PC-9 (cell line): ENCODE results near the gene FAM118A. TPM values are rescaled to one million over a fixed set of nuclear protein-coding genes. Genes with fewer than 3 reads are reported as not detected.
A peak's percentile ranks its signal among the peaks of the same experiment; 100 is the strongest.

ENCODE experiments used
- BruUV-seq: library from RNA; stranded (reverse); fragments of 400-500 nt; replicated peaks from 2 replicates; lab custom pipeline; 2021; lab: Mats Ljungman, UMichigan
- CTCF ChIA-PET: fragments of 300-600 bp; sonication (Branson Sonifier 250); formaldehyde crosslinking; loops from one replicate; lab custom pipeline; 2022; ENCODE audit warnings: antibody characterized with exemption; lab: Charles Lee
- POLR2A ChIA-PET: fragments of 300-600 bp; sonication (Branson Sonifier 250); formaldehyde crosslinking; loops from one replicate; lab custom pipeline; 2022; ENCODE audit warnings: antibody characterized with exemption; ENCODE audit not compliant: unreplicated experiment; lab: Charles Lee
- DNase-seq, 2 experiments: peaks; one replicate each; pipeline versions ENCODE4 v3.0.0 to v3.0.0-alpha.2; 2015 to 2022; ENCODE audit warnings: mixed read lengths in 1 of 2
- H2AFZ ChIP-seq: fragments of 200-600 bp; sonication (generic); 2 replicates; pipeline ENCODE4 v1.8.1; 2017; ENCODE audit warnings: antibody characterized with exemption
- H3F3A ChIP-seq: fragments of 200-600 bp; sonication (generic); 2 replicates; pipeline ENCODE4 v1.8.1; 2017; ENCODE audit warnings: antibody characterized with exemption, mild to moderate bottlenecking, low read depth; ENCODE audit not compliant: insufficient read depth
- H3K27ac ChIP-seq: fragments of 200-600 bp; sonication (generic); 2 replicates; pipeline ENCODE4 v1.6.1; 2016; ENCODE audit warnings: mixed run types
- H3K27me3 ChIP-seq: fragments of 200-600 bp; sonication (generic); 2 replicates; pipeline ENCODE4 v1.6.1; 2016; ENCODE audit warnings: low read depth, mixed run types; ENCODE audit not compliant: insufficient read depth
- H3K36me3 ChIP-seq: fragments of 200-600 bp; sonication (generic); 2 replicates; pipeline ENCODE4 v1.6.1; 2016; ENCODE audit warnings: low read depth, mixed run types
- H3K4me1 ChIP-seq: fragments of 200-600 bp; sonication (generic); replicated peaks from 2 replicates; pipeline ENCODE4 v1.6.1; 2016; ENCODE audit warnings: mixed run types; ENCODE audit not compliant: insufficient read depth
- H3K4me2 ChIP-seq: fragments of 200-600 bp; sonication (generic); 2 replicates; pipeline ENCODE4 v1.6.1; 2017; ENCODE audit warnings: mixed run types
- H3K4me3 ChIP-seq: fragments of 200-600 bp; sonication (generic); 2 replicates; pipeline ENCODE4 v1.6.1; 2016; ENCODE audit warnings: mixed run types
- H3K79me2 ChIP-seq: fragments of 200-600 bp; sonication (generic); 2 replicates; pipeline ENCODE4 v1.6.1; 2017; ENCODE audit warnings: low read depth, mixed run types
- H3K9me2 ChIP-seq: fragments of 200-600 bp; sonication (generic); 2 replicates; pipeline ENCODE4 v1.8.1; 2017; ENCODE audit warnings: mild to moderate bottlenecking; ENCODE audit not compliant: insufficient read depth
- H3K9me3 ChIP-seq: fragments of 200-600 bp; sonication (generic); 2 replicates; pipeline ENCODE4 v1.8.1; 2016; ENCODE audit warnings: low read depth; ENCODE audit not compliant: insufficient read depth
- H4K20me1 ChIP-seq: fragments of 200-600 bp; sonication (generic); 2 replicates; pipeline ENCODE4 v1.8.1; 2017; ENCODE audit not compliant: insufficient read depth
- CTCF ChIP-seq: fragments of 200-600 bp; sonication (generic); conservative IDR thresholded peaks from 2 replicates; pipeline ENCODE4 v1.6.1; 2017; ENCODE audit warnings: mixed run types, antibody characterized with exemption, mild to moderate bottlenecking, moderate library complexity
- EZH2 ChIP-seq: fragments of 200-600 bp; sonication (generic); IDR thresholded peaks from 2 replicates; pipeline ENCODE4 v1.8.0; 2017; ENCODE audit warnings: antibody characterized with exemption, low read depth
- intact Hi-C: fragments of 100-400 bp; cut with micrococcal nuclease; formaldehyde crosslinking; loops from one replicate; pipeline ENCODE4 v1.10.0; 2022; ENCODE audit not compliant: unreplicated experiment
- total RNA-seq: library from RNA; stranded (reverse); gene quantifications from 2 replicates; pipeline ENCODE4 v1.2.3, GENCODE V29; 2021

FAM118A gene
- total RNA-seq, 1 experiment from 2014 or later = 24.4 TPM

GRCh38 chr22:45312415-45312814 lies 2.7 kb downstream of the FAM118A start:
- H3K4me3 ChIP-seq = no peak overlapping the region
- H3K9me3 ChIP-seq = no peaks in the 10 kb centered on the region
- intact Hi-C loops = loop anchor here (10.0 kb wide), 1 partner anchor 122 kb away; no protein-coding TSS in a partner anchor
- no peak overlapping the region for H3K27ac ChIP-seq
- no peaks in the 10 kb centered on the region for H3K27me3 ChIP-seq
- 0 out of 2 replicates have a peak, but pooled peaks cover 5% of the 10 kb centered on the region for H3K36me3 ChIP-seq
- ChIA-PET CTCF (no interaction called here), POLR2A (no interaction called here)
- no peak overlapping the region for H3K4me2 ChIP-seq
- H3K9me2 ChIP-seq = no peaks in the 10 kb centered on the region
- H3K4me1 ChIP-seq = peaks cover 26% of the 10 kb centered on the region
- no peak overlapping the region for H2AFZ ChIP-seq
- TSS peak; percentile 19 for BruUV-seq
- H4K20me1 ChIP-seq = peaks cover 31% of the 10 kb centered on the region
- H3F3A ChIP-seq = no peaks in the 10 kb centered on the region; the same call in 1 of the 2 replicates
- TF ChIP-seq CTCF = no peak
- no peak for TF ChIP-seq EZH2
- no peak for DNase-seq
- H3K79me2 ChIP-seq = peaks cover 72% of the 10 kb centered on the region

GRCh38 chr22:45312856-45313255 lies 3.1 kb downstream of the FAM118A start:
- no TSS peak for BruUV-seq
- H3K4me1 ChIP-seq = peaks cover 21% of the 10 kb centered on the region
- H3K9me2 ChIP-seq = no peaks in the 10 kb centered on the region
- TF ChIP-seq EZH2 = no peak
- no peak for TF ChIP-seq CTCF
- H3K27me3 ChIP-seq = no peaks in the 10 kb centered on the region
- intact Hi-C loops = loop anchor here (10.0 kb wide), 1 partner anchor 122 kb away; no protein-coding TSS in a partner anchor
- ChIA-PET POLR2A (no interaction called here), CTCF (no interaction called here)
- DNase-seq = no peak
- no peak overlapping the region for H2AFZ ChIP-seq
- no peaks in the 10 kb centered on the region for H3K9me3 ChIP-seq
- H3K79me2 ChIP-seq = peaks cover 77% of the 10 kb centered on the region
- no peak overlapping the region for H3K27ac ChIP-seq
- H4K20me1 ChIP-seq = peaks cover 35% of the 10 kb centered on the region
- no peak overlapping the region for H3K4me3 ChIP-seq
- no peak overlapping the region for H3K4me2 ChIP-seq
- H3K36me3 ChIP-seq = 0 out of 2 replicates have a peak, but pooled peaks cover 5% of the 10 kb centered on the region
- H3F3A ChIP-seq = no peaks in the 10 kb centered on the region; the same call in 1 of the 2 replicates

- H2AFZ ChIP-seq = no peak overlapping the region
- H3K79me2 ChIP-seq = peaks cover 90% of the 10 kb centered on the region
- DNase-seq = no peak
- H3K27ac ChIP-seq = no peak overlapping the region
- TF ChIP-seq EZH2 (no peak), CTCF (no peak)
- H3K9me3 ChIP-seq = no peaks in the 10 kb centered on the region
- no peak overlapping the region for H3K4me3 ChIP-seq
- peaks cover 6% of the 10 kb centered on the region; the same call in 1 of the 2 replicates for H3F3A ChIP-seq
- H4K20me1 ChIP-seq = peaks cover 49% of the 10 kb centered on the region
- no peak overlapping the region for H3K4me2 ChIP-seq
- ChIA-PET CTCF (no interaction called here), POLR2A (no interaction called here)
- H3K4me1 ChIP-seq = peaks cover 11% of the 10 kb centered on the region
- H3K27me3 ChIP-seq = no peaks in the 10 kb centered on the region
- H3K36me3 ChIP-seq = 0 out of 2 replicates have a peak, but pooled peaks cover 5% of the 10 kb centered on the region
- intact Hi-C loops = loop anchor here (10.0 kb wide), 1 partner anchor 121 kb away; no protein-coding TSS in a partner anchor
- BruUV-seq = no TSS peak
- H3K9me2 ChIP-seq = no peaks in the 10 kb centered on the region
Measured at GRCh38 chr22:45314054-45314721, 4.5 kb downstream of the FAM118A start.
